ENCODE data around the gene KDM4C. TPM values are rescaled to one million over a fixed set of nuclear protein-coding genes. Genes with fewer than 3 reads are reported as not detected.
"Not testable (repeated sequence)": the region's sequence is repeated elsewhere in the genome, so short reads cannot be mapped to it uniquely, and the experiment has no call there.

Gene KDM4C
- total RNA-seq, 2 donors from 2014 or later: 13.2 to 18.1 TPM

GRCh38 chr9:7154003-7154619 lies 396.3 kb downstream of the KDM4C start:
- no peak for DNase-seq
- intact Hi-C loops (cut with DNase I): no loop called here
- peak in 1 of 2 donors; percentile 34 for ATAC-seq

GRCh38 chr9:7154650-7155049 lies 396.9 kb downstream of the KDM4C start:
- ATAC-seq: peak in 1 of 2 donors; percentile 9
- DNase-seq: no peak
- intact Hi-C loops (cut with DNase I): no loop called here

- no peak for DNase-seq
- intact Hi-C loops (cut with DNase I): no loop called here
- peak; percentile 38 for ATAC-seq
These were observed 403.7 kb downstream of the KDM4C start for GRCh38 chr9:7161469-7161868.

DNA sequence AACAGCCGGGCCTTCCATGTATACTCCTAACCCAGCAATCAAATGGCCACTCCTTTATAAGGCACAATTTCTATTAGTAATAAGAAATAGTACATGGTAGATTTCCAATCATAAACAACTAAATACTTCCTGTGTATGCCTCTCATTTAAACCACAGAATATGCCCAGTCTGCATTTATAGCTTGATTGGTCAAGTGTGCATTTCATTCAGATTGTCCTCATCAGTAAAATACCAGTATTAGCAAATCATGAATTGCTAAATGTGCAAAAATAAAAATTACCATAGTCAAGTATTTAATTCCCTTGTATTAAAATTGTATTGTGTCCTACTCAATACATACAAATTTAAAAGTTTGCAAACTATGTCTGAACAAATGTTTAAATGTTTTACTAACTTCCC lies 406.2 kb downstream of the KDM4C start:
- DNase-seq (no peak), ATAC-seq (no peak)
- intact Hi-C loops (cut with DNase I): no loop called here

GRCh38 chr9:7164440-7165330 lies 406.9 kb downstream of the KDM4C start:
- intact Hi-C loops (cut with DNase I): no loop called here
- DNase-seq: no peak
- no peak for ATAC-seq

DNA sequence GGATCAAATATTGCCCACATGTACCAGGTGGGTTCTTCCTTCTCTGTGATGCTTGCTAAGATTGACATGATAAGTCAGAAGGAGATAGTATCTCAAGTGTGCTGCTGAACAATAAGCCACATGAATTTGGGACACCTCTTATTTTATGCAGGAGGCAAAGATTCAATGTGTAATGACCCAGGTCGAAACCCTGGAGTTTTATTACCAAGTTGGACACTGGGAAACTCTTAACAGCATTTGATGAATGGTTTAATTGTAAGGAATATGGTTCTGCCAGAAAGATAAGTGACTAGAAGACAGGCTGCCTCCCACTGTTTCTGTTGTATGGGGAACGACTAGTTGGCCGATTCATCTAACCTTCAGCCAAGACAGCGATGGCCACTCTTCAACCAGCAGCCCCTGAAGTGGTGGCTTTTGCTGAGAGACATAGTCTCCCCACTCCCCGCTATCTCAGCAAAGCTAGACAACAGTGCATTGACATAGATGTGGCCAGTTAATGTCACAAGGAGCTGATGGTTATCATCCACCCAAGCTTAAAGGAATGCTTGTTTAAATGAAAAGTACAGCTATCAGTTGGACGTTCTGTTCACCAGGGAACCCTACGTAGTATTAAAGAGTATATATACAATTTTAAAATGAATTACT lies 407.7 kb downstream of the KDM4C start:
- DNase-seq (no peak), ATAC-seq (no peak)
- intact Hi-C loops (cut with DNase I): no loop called here

- ATAC-seq (peak in 1 of 2 donors; percentile 21), DNase-seq (no peak)
- intact Hi-C loops (cut with DNase I): no loop called here
These were observed 408.3 kb downstream of the KDM4C start for GRCh38 chr9:7166074-7166473.

DNA sequence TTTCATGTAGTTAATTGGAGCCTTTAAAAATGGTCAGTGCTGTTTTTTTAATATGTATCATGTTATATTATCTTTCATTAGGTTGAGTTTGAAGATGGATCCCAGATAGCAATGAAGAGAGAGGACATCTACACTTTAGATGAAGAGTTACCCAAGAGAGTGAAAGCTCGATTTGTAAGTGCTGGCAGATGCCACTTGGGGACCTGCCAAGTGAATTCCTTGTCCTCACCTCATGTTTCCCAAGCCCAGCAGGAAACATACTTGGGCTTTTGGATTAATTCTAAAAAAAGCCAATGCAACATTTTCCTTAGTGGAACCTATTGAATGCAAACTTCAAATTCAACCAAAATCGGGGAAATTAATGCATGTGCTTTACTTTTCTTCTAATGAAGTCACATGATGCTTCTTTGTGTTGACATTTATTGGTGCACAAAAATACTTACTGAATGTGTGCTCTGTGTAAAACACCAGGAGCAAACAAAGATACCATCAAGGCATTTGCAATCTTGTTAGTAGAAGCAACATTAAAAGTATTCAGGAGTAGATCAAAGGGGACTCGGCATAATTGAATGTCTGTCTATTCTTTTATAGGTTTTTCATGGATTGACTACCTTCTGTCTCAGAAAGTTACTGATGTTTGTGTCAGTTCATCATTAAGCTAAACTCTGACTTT lies 412.1 kb downstream of the KDM4C start:
- intact Hi-C loops (cut with DNase I): no loop called here
- no peak for ATAC-seq
- no peak for DNase-seq

DNA sequence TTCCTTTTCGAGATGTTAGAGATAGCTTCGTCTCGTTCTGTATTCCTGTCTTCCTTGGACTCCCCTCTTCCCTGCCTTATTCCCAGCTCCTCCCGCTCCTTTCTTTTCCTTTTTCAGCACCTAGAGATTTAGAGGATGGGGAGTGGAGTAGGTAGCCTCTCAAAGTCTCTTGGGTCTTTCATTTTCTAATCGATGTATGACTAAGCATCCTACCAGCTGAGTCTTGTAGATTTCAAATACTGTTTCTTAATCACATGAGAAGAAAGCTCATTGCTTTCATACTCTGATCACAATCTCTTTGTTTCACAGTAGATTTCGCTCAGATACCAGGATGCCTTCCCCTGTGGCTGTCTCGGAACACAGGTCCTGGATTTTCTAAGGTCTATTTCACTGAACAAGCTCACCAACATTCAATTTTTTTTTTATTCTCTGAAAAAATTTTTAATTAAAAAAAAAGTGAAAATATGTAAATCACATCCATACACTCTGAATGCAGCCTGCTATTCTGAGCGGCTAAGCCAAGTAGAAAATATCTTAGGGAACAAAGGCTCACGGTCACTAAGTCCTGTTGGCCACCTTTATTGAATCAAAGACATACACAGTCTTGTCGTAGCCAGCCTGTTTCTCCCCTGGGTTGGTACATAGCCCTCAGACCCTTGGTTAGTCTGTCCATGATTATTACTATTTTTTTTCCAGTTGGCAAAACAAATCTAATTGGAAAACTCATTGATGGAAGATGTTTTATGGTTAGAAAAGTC lies 413.8 kb downstream of the KDM4C start:
- DNase-seq (no peak), ATAC-seq (no peak)
- intact Hi-C loops (cut with DNase I): no loop called here

- ATAC-seq (peak in 1 of 2 donors; percentile 71), DNase-seq (no peak)
- intact Hi-C loops (cut with DNase I): no loop called here
These were observed 414.7 kb downstream of the KDM4C start for GRCh38 chr9:7172154-7173115.

GRCh38 chr9:7173139-7173538 lies 415.4 kb downstream of the KDM4C start:
- peak in 1 of 2 donors; percentile 45 for ATAC-seq
- no peak for DNase-seq
- intact Hi-C loops (cut with DNase I): no loop called here

- no peak for DNase-seq
- intact Hi-C loops (cut with DNase I): no loop called here
- no peak for ATAC-seq
These were observed 416.5 kb downstream of the KDM4C start for GRCh38 chr9:7174301-7174700.

DNA sequence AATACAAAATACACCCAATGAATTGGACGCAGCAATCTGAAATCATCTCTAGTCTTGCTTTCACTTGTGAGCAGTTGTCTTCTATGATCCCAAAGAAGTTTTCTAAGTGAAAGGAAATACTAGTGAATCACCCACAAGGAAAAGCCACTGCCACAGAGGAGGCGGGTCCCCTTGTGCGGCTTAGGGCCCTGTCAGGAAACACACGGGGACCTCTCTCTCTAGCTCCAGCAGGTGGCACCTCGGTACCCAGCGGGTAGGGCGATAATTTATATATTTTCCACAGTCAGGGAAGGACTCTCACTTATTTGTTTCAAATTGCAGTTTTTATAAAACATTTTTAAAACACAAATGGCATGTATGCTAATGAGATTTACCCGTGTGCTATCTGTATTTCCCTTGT lies 417.1 kb downstream of the KDM4C start:
- intact Hi-C loops (cut with DNase I): no loop called here
- ATAC-seq (no peak), DNase-seq (no peak)

- ATAC-seq: no peak
These were observed 418.8 kb downstream of the KDM4C start for GRCh38 chr9:7176561-7176960.

DNA sequence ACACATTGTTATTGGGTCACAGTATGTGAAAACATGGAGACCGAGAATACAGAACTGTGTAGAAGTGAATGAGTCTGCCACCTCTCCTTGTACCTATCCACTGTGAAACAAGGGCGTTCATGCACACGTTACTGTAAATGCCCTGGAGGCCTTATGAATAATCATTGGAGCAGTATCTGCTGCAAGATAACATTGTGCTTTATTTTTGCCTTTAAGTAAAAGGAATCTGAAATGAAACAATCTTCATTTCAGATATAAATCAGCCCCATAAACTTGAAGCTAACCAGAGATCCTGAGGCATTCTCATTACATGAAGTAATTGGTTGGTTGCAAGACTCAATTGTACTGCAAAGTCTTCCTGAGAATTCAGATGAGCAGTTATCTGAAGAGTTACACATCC lies 419.6 kb downstream of the KDM4C start:
- ATAC-seq (no peak), DNase-seq (no peak)
- intact Hi-C loops (cut with DNase I): no loop called here

More at GRCh38 chr9:7176561-7176960, 418.8 kb downstream of the KDM4C start:
- intact Hi-C loops (cut with DNase I): no loop called here
- DNase-seq: no peak

GRCh38 chr9:7178729-7179128 lies 421.0 kb downstream of the KDM4C start:
- ATAC-seq (no peak), DNase-seq (no peak)
- intact Hi-C loops (cut with DNase I): no loop called here

GRCh38 chr9:7180247-7180646 lies 422.5 kb downstream of the KDM4C start:
- intact Hi-C loops (cut with DNase I): no loop called here
- ATAC-seq (peak; percentile 37 to 38), DNase-seq (no peak)

DNA sequence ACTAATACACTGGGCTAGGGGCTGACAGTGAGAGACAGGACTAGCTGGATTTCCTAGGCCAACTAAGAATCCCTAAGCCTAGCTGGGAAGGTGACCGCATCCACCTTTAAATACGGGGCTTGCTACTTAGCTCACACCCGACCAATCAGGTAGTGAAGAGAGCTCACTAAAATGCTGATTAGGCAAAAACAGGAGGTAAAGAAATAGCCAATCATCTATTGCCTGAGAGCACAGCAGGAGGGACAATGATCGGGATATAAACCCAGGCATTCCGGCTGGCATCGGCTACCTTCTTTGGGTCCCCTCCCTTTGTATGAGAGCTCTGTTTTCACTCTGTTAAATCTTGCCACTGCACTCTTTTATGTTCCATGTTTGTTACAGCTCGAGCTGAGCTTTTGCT lies 425.4 kb downstream of the KDM4C start:
- intact Hi-C loops (cut with DNase I); ATAC-seq; DNase-seq: not testable (repeated sequence)
